Endothelial cell of umbilical vein (primary cell): Measurements from ENCODE around the gene EDN1. TPM values are rescaled to one million over a fixed set of nuclear protein-coding genes. Genes with fewer than 3 reads are reported as not detected.

Experiments
- BruUV-seq: library from RNA; stranded (reverse); fragments of 400-500 nt; replicated peaks from 2 replicates; lab custom pipeline; 2021; lab: Mats Ljungman, UMichigan
- CTCF ChIA-PET: fragments of 300-600, 350-600 bp; sonication (Branson Sonifier 250); formaldehyde crosslinking; loops from one replicate; lab custom pipeline; 2021; ENCODE audit warnings: antibody characterized with exemption, inconsistent platforms; lab: Charles Lee
- POLR2A ChIA-PET: fragments of 300-600, 350-600 bp; sonication (Branson Sonifier 250); formaldehyde crosslinking; loops from one replicate; lab custom pipeline; 2021; ENCODE audit warnings: antibody characterized with exemption, inconsistent platforms; lab: Charles Lee
- DNase-seq: peaks from one replicate; pipeline ENCODE4 v3.0.0-alpha.2; 2011; ENCODE audit warnings: low read depth, low spot score
- FAIRE-seq: peaks from 2 replicates; lab custom pipeline; 2011; peaks lifted over from hg19 to GRCh38; lab: Jason Lieb, UNC
- H2AFZ ChIP-seq: 2 replicates; pipeline ENCODE4 v1.6.0; 2012; ENCODE audit warnings: low read depth, low read length, control low read depth, inconsistent platforms
- H3K27ac ChIP-seq: 2 replicates; pipeline ENCODE4 v1.5.1; 2011; ENCODE audit warnings: low read depth, mild to moderate bottlenecking, control low read depth, low read length, moderate library complexity; ENCODE audit not compliant: insufficient read depth
- H3K27me3 ChIP-seq, 2 experiments: 2 replicates each; pipeline versions ENCODE4 v1.6.0 to v1.6.1; 2011; ENCODE audit warnings: low read length in 2 of 2, mixed read lengths in 1 of 2; ENCODE audit not compliant: control insufficient read depth in 2 of 2, insufficient read depth in 2 of 2
- H3K36me3 ChIP-seq, 2 experiments: 2 replicates in 1 of 2; 3 replicates in 1 of 2; pipeline ENCODE4 v1.5.1; 2011; ENCODE audit warnings: low read length in 2 of 2, mild to moderate bottlenecking in 1 of 2, moderate library complexity in 1 of 2; ENCODE audit not compliant: control insufficient read depth in 2 of 2, insufficient read depth in 2 of 2; ENCODE audit errors: extremely low read depth in 1 of 2
- H3K4me1 ChIP-seq: 3 replicates; pipeline ENCODE4 v1.5.1; 2011; ENCODE audit warnings: mild to moderate bottlenecking, low read length; ENCODE audit not compliant: control insufficient read depth, insufficient read depth; ENCODE audit errors: extremely low read depth
- H3K4me2 ChIP-seq: 2 replicates; pipeline ENCODE4 v1.6.1; 2011; ENCODE audit warnings: low read length, control low read depth, mixed read lengths; ENCODE audit not compliant: insufficient read depth
- H3K4me3 ChIP-seq, 3 experiments: fragments of 200-600 bp in 1 of 3; sonication (generic), shearing (Covaris generic) in 1 of 3; replicated peaks in 1 of 3; 2 replicates each; pipeline ENCODE4 v1.5.1; 2011 to 2016; ENCODE audit warnings: control low read depth in 3 of 3, low read length in 3 of 3, mild to moderate bottlenecking in 2 of 3, inconsistent platforms in 1 of 3, low read depth in 1 of 3, moderate library complexity in 1 of 3; ENCODE audit not compliant: insufficient read depth in 1 of 3
- H3K79me2 ChIP-seq: 2 replicates; pipeline ENCODE4 v1.6.0; 2012; ENCODE audit warnings: low read length, inconsistent platforms; ENCODE audit not compliant: control insufficient read depth, insufficient read depth
- H3K9ac ChIP-seq: replicated peaks from 2 replicates; pipeline ENCODE3; 2011; ENCODE audit warnings: low read length, control low read depth; ENCODE audit not compliant: insufficient read depth; ENCODE audit errors: extremely low read depth
- H3K9me1 ChIP-seq: replicated peaks from 3 replicates; pipeline ENCODE4 v1.6.0; 2011; ENCODE audit warnings: mild to moderate bottlenecking, low read length; ENCODE audit not compliant: control insufficient read depth, insufficient read depth; ENCODE audit errors: extremely low read depth
- H3K9me3 ChIP-seq: replicated peaks from 2 replicates; pipeline ENCODE4 v1.5.1; 2012; ENCODE audit warnings: low read length, inconsistent platforms; ENCODE audit not compliant: control insufficient read depth, insufficient read depth
- H4K20me1 ChIP-seq: replicated peaks from 2 replicates; pipeline ENCODE3; 2011; ENCODE audit warnings: mild to moderate bottlenecking, low read length; ENCODE audit not compliant: control insufficient read depth, insufficient read depth; ENCODE audit errors: extremely low read depth
- CTCF ChIP-seq, 2 donors: IDR thresholded peaks; 1 replicate in 1 of 2; 2 replicates in 1 of 2; pipeline ENCODE4 v1.5.1; 2011; ENCODE audit warnings: low read length in 2 of 2, mild to moderate bottlenecking in 2 of 2, moderate library complexity in 2 of 2, control low read depth in 1 of 2, inconsistent platforms in 1 of 2, low read depth in 1 of 2; ENCODE audit not compliant: insufficient read depth in 1 of 2; ENCODE audit errors: extremely low read depth in 1 of 2
- EZH2 ChIP-seq: IDR thresholded peaks from 2 replicates; pipeline ENCODE4 v1.6.1; 2012; ENCODE audit warnings: borderline replicate concordance, low read depth, mild to moderate bottlenecking, moderate library complexity, low read length, inconsistent platforms; ENCODE audit not compliant: severe bottlenecking
- FOS ChIP-seq: IDR thresholded peaks from 2 replicates; pipeline ENCODE4 v1.6.1; 2011; ENCODE audit warnings: mild to moderate bottlenecking, low read length, moderate library complexity, borderline replicate concordance; ENCODE audit not compliant: insufficient read depth
- GATA2 ChIP-seq: IDR thresholded peaks from 2 replicates; pipeline ENCODE4 v1.7.0; 2011; ENCODE audit warnings: low read depth, mild to moderate bottlenecking, moderate library complexity, mixed read lengths, low read length; ENCODE audit not compliant: insufficient read length, insufficient read depth
- JUN ChIP-seq: IDR thresholded peaks from 2 replicates; pipeline ENCODE4 v1.6.1; 2011; ENCODE audit warnings: borderline replicate concordance, low read depth; ENCODE audit not compliant: insufficient read length, insufficient read depth
- MAX ChIP-seq: IDR thresholded peaks from 2 replicates; pipeline ENCODE4 v1.6.1; 2011; ENCODE audit not compliant: insufficient read depth, insufficient read length
- MYC ChIP-seq: IDR thresholded peaks from one replicate; pipeline ENCODE4 v1.6.1; 2011; ENCODE audit warnings: mild to moderate bottlenecking, low read depth, low read length
- POLR2A ChIP-seq: IDR thresholded peaks from 2 replicates; pipeline ENCODE4 v1.6.1; 2012; ENCODE audit warnings: low read depth, mild to moderate bottlenecking, control low read depth, low read length
- POLR2AphosphoS5 ChIP-seq: IDR thresholded peaks from 2 replicates; pipeline ENCODE4 v1.6.1; 2012; ENCODE audit warnings: low read depth, mild to moderate bottlenecking, control low read depth, low read length, moderate library complexity; ENCODE audit not compliant: insufficient read depth
- dilution Hi-C: fragments of 300-500 bp; cut with MboI; formaldehyde crosslinking; loops from one replicate; pipeline ENCODE4 v1.15.0; 2019; ENCODE audit warnings: low sequenced_read_pairs; ENCODE audit not compliant: extremely low pct_ligation_motif_present
- intact Hi-C: fragments of 100-400 bp; cut with micrococcal nuclease; formaldehyde crosslinking; loops from one replicate; pipeline ENCODE4 v1.10.0; 2022
- polyA plus RNA-seq, 4 experiments: library from polyadenylated mRNA; depleted of rRNA in 3 of 4; stranded (reverse) in 3 of 4; unstranded in 1 of 4; fragments of >200 nt; gene quantifications; 2 replicates each; pipeline versions ENCODE4 v1.2.1 to v1.2.3, GENCODE V29; 2011 to 2012; ENCODE audit warnings: missing spikeins in 1 of 4
- total RNA-seq: library from RNA; stranded (reverse); gene quantifications from 2 replicates; pipeline ENCODE4 v1.2.3, GENCODE V29; 2021

Gene EDN1
- total and polyA plus RNA-seq, 2 donors (not counting 3 experiments of a cell fraction or from before 2014, with no cell fraction given), result 493 to 498 TPM

GRCh38 chr6:12271997-12272396 is 18.2 kb upstream of the EDN1 start:
- no peaks in the 10 kb centered on the region for H3K36me3 ChIP-seq
- no peaks in the 10 kb centered on the region for H3K9me3 ChIP-seq
- no peak overlapping the region for H2AFZ ChIP-seq
- no peak overlapping the region for H3K4me2 ChIP-seq
- DNase-seq (no peak), FAIRE-seq (no peak)
- H4K20me1 ChIP-seq, result no peaks in the 10 kb centered on the region
- no peaks in the 10 kb centered on the region for H3K79me2 ChIP-seq
- dilution Hi-C loops, result no loop called here
- H3K9me1 ChIP-seq, result no peaks in the 10 kb centered on the region
- ChIA-PET POLR2A (no interaction called here), CTCF (interaction anchor here (1.1 kb wide), 1 partner anchor 17 kb away, joined by 3 read pairs; no protein-coding TSS in a partner anchor)
- BruUV-seq, result no TSS peak
- H3K4me1 ChIP-seq, result no peaks in the 10 kb centered on the region
- TF ChIP-seq MAX (no peak), POLR2A (no peak), EZH2 (no peak), JUN (no peak), GATA2 (no peak), MYC (no peak), CTCF (IDR thresholded peaks at IDR 0.05; ENCODE audit: extremely low read depth in 1 of 2, insufficient read depth in 1 of 2, low read depth in 1 of 2, low read length in 2 of 2) (no peak), FOS (no peak), POLR2AphosphoS5 (no peak)
- H3K4me3 ChIP-seq, result no peak overlapping the region
- intact Hi-C loops, result no loop called here
- no peaks in the 10 kb centered on the region for H3K27me3 ChIP-seq
- no peak overlapping the region for H3K9ac ChIP-seq
- H3K27ac ChIP-seq, result no peak overlapping the region
